ENCODE measurements around the gene CERS4. TPM values are rescaled to one million over a fixed set of nuclear protein-coding genes. Genes with fewer than 3 reads are reported as not detected.
"Not testable (repeated sequence)": the region's sequence is repeated elsewhere in the genome, so short reads cannot be mapped to it uniquely, and the experiment has no call there.

The CERS4 gene
- total RNA-seq, 1 experiment from 2014 or later, result 7.0 TPM

DNA sequence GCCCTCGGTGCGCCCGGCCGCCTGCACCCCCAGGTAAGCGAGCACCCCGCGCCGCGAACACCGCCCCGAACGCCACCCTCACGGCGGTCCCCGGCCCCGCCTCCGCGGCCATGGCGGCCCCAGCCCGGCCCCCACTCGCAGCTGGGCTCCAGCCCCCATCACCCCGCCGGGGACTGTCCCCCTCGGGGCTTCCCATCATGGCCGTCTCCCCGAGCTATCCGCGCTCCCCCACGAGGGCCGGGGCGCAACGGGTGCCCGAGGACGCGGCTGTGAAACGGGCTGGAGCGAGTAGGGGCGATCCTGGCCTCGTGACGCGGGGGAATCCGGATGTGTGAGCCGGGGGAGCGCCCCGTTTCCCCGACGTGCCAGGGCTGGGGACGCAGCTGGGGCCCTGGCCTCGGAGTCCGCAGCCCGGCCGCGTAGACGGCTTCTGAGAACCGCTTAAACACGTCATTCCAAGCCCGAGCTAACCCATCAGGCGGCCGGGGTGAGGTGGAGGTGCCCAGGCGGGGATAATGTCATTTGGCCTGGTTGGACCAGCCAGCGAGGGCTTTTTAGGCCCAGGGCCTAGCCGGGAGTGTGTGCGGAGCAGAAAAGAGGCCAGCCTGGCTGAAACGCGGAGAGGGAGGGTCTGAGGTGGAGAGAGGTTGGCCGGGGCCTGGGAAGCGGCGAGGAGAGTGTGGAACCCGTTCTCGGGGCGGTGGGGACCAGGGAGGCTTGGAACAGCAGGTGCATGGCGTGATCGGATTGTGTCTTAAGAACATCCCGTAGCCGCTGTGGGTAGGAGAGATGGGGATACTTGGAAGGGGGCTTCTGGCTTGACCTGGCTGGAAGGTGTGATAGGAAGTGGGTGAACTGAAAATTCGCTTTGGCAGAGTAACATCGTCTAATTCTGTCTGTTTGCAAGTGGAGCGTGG lies 550 bp downstream of the CERS4 start:
- DNase-seq (ENCODE audit: extremely low read depth, low read depth), result no peak

- DNase-seq (ENCODE audit: extremely low read depth, low read depth), result no peak
These were observed 1.4 kb downstream of the CERS4 start for GRCh38 chr19:8210421-8211101.

DNA sequence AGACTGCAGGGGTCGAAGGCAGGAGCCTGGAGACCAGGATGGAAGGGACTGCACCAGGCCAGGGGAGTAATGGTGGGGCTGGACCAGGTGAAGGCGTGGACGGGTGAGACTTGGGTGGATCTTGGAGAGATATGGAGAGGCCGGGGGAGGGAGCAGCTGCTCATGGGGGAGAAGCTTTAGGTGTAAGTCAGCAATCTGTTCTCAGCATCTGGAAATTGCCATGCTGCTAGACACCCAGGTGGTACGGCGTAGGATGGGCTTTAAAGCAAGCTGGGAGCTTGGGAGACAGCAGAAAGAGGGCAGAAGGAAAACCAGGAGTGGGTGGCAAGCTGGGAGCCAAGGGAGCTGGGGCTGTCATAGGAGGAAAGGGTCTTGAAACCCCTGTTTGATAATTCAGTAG lies 3.0 kb downstream of the CERS4 start:
- no peak for DNase-seq (ENCODE audit: extremely low read depth, low read depth)

DNA sequence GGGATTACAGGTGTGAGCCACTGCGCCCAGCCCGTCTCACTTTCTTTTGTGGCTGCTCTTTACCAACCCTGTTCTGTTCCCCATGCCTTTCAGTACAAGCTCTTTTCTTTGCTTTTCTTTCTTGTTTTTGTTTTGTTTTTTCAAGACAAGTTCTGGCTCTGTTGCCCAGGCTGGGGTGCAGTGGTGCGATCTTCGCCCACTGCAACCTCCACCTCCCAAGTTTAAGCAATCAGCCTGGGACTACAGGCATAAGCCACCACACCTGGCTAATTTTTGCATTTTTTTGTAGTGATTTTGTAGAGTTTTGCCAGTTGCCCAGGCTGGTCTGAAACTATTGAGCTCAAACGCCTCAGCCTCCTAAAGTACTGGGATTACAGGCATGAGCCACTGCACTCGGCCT lies 3.7 kb downstream of the CERS4 start:
- no peak for DNase-seq (ENCODE audit: extremely low read depth, low read depth)

GRCh38 chr19:8213827-8214672 lies 4.9 kb downstream of the CERS4 start:
- no peak for DNase-seq (ENCODE audit: extremely low read depth, low read depth)

GRCh38 chr19:8214802-8215201 lies 5.6 kb downstream of the CERS4 start:
- DNase-seq (ENCODE audit: extremely low read depth, low read depth), result no peak

DNA sequence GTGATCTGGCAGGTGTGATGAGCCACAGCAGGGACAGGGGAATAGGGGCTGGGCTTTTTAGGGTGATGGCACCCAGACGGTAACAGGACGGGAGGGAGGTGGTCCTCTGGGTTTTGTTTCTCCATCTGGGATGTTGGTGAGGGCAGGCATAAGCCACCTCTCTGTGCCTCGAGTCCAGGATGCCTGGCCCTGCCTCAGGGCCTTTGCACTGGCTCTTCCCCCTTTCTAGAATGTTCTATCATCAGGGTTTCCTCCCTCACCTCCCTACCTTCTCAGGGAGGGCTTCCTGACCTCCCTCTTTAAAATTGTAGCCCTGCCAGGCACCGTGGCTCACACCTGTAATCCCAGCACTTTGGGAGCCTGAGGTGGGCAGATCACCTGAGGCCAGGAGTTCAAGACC lies 6.6 kb downstream of the CERS4 start:
- no peak for DNase-seq (ENCODE audit: extremely low read depth, low read depth)

DNA sequence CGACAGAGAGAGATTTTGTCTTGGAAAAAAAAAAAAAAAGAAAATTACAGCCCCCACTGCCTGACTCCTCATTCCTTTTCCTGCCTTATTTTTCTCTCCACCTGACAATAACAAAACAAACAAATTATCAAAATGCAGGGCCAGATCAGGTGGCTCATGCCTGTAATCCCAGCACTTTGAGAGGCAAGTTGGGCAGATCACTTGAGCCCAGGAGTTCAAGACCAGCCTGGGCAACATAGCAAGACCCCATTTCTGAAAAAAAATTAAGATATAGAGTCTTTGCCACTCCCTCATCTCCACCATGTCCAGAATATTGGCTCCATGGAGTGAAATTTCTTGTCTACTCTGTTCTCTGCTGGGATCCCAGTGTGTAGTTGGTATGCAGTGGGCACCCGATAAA lies 7.2 kb downstream of the CERS4 start:
- no peak for DNase-seq (ENCODE audit: extremely low read depth, low read depth)

DNA sequence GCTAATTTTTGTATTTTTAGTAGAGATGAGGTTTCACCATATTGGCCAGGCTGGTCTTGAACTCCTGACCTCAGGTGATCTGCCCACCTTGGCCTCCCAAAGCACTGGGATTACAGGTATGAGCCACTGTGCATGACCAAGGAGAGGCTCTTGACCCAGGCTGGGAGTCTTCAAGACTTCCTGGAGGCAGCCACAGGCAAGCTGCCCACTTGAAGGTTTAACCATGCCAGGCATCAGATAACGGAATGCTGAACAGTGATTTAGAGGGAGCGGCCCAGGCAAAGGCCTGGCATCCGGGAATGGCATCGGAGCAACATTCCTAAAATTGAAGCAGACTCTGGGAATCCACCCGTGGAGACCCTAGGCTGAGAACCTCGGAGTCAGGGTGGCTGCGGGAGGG lies 9.0 kb downstream of the CERS4 start:
- not testable (repeated sequence) for DNase-seq (ENCODE audit: extremely low read depth, low read depth)

GRCh38 chr19:8220481-8220880 lies 11.3 kb downstream of the CERS4 start:
- no peak for DNase-seq (ENCODE audit: extremely low read depth, low read depth)

GRCh38 chr19:8221161-8221560 lies 12.0 kb downstream of the CERS4 start:
- DNase-seq (ENCODE audit: extremely low read depth, low read depth), result no peak

- not testable (repeated sequence) for DNase-seq (ENCODE audit: extremely low read depth, low read depth)
These were observed 14.3 kb downstream of the CERS4 start for GRCh38 chr19:8223442-8223841.

GRCh38 chr19:8224394-8225145 lies 15.4 kb downstream of the CERS4 start:
- no peak for DNase-seq (ENCODE audit: extremely low read depth, low read depth)

DNA sequence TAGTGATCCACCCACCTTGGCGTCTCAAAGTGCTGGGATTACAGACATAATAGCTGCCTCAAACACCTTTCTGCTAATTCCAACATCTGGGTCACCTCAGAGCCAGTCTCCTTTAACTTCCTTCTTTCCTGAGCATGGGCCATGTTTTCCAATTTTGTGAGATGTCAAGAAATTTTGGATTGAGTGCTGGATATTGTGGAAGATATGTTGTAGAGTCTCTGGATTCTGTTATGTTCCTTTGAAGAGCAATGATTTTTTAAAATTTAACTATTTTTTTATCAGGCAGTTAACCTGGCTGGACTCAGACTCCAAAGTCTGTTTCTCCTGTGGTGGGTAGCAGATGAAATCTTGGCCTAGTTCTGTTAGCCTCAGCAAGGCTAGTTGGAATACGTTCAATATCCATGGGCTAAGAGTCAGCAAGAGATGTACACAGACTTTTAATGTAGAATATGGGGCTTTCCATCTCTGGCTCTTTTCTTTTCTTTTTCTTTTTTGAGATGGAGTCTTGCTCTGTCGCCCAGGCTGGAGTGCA lies 22.0 kb downstream of the CERS4 start:
- no peak for DNase-seq (ENCODE audit: extremely low read depth, low read depth)

DNA sequence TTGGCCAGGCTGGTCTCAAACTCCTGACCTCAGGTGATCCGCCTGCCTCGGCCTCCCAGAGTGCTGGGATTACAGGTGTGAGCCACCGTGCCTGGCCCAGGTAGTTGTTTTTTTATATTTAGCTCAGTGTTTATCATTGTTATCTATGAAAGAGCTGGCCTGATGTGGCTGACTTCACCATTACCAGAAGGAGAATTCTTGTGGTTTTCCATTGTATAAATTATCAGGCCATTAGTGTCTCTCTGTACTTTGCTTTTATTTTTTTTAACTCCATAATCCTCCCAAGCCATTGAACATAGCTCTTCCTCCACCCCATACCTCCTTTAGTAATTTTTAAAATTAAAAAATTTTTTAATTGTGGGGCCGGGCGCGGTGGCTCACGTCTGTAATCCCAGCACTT lies 24.2 kb downstream of the CERS4 start:
- DNase-seq (ENCODE audit: extremely low read depth, low read depth), result no peak

DNA sequence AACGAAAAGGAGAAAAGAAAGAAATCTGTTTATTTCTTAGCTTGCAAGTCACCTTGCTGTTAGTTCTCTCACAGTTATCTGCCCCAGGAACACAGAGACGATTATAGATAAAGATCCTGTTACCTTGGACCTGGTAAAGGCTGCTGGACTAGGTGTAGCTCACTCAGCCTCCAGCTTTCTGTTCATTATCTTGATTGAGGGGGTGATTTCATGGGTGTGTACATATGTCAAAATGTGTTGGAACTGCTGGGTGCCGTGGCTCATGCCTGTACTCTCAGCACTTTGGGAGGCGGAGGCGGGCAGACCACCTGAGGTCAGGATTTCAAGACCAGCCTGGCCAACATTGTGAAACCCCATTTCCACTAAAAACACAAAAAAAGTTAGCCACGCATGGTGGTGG lies 27.9 kb downstream of the CERS4 start:
- no peak for DNase-seq (ENCODE audit: extremely low read depth, low read depth)

DNA sequence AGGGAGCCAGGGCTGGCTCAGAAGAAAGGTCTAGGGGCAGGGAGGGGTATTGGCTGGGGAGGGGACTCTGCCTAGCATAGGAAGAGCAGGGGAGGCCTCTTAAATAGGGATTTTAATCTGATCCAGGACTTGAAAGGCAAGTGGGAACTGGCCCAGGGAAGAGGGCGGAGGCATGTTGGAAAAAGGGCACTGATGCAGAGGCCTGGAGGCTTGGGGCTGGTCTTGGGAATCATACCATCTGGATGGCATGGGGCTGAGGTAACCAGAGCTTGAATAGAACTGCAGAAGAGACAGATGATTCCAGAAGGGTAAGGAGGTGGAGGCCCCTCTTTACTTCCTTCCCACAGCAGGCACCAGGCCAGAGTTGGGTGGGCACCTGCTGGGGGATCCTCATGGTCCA lies 29.1 kb downstream of the CERS4 start:
- DNase-seq (ENCODE audit: extremely low read depth, low read depth), result no peak

DNA sequence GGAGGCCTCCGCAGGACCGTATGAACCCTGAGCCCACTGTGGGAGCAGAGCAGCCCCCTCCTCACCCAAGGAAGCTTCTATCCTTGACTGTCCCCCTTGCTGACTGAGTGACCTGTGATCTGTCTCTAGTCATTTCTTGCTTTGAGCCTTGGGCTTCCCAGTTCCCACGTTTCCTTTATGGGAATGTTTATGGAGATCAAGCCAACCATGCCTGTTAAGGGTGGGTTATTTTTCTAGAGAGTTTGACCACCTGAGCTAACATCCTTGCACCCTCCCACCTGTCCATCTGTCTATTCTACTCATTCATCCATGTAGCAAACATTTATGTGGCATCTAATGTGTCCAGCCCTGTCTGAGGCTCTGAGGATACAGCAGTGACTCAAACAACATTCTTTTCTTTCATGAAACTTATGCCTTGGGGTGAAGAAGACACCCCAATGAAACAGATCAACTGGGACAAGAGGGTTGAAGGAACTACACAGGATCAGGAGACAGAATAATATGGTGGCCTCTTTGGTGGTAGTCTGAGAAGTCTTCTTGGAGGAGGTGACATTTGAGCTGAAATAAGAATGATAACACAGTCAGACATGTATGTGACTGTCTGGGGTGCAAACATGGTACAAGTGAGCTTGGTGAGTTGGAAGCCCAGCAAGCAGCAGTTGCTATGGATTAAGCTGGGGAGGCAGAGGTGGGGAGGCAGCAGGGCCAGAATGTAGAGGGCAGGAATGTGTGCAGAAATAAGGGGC lies 30.5 kb downstream of the CERS4 start:
- DNase-seq (ENCODE audit: extremely low read depth, low read depth), result no peak

Measured in NCI-H460 (cell line).